A549 (cell line): Measurements from ENCODE around the gene MAPKAPK3. TPM values are rescaled to one million over a fixed set of nuclear protein-coding genes. Genes with fewer than 3 reads are reported as not detected.

Source experiments
- ATAC-seq, 2 experiments: fragments of 200-7000 bp in 1 of 2; fragments of >200 bp in 1 of 2; cut with Nextera tagmentation in 1 of 2; cut with Tn5 transposase in 1 of 2; 3 replicates each; pipeline versions ENCODE4 v1.8.0 to v1.9.1; 2018 to 2020; ENCODE audit warnings: mild to moderate bottlenecking in 1 of 2, moderate library complexity in 1 of 2
- CTCF ChIA-PET: fragments of 300-600 bp; sonication (Branson Sonifier 250); formaldehyde crosslinking; extraction: SDS; loops from one replicate; lab custom pipeline; 2021; ENCODE audit warnings: antibody characterized with exemption, inconsistent platforms; lab: Yijun Ruan, JAX
- POLR2A ChIA-PET: fragments of 350-600 bp; formaldehyde crosslinking; extraction: SDS; loops from one replicate; lab custom pipeline; 2021; ENCODE audit warnings: antibody characterized with exemption, inconsistent platforms; lab: Yijun Ruan, JAX
- DNase-seq, 2 experiments: peaks; one replicate each; pipeline versions ENCODE4 v3.0.0 to v3.0.0-alpha.2; 2011 to 2016; ENCODE audit warnings: low read depth in 1 of 2, low spot score in 1 of 2
- FAIRE-seq: peaks from 2 replicates; lab custom pipeline; 2011; peaks lifted over from hg19 to GRCh38; lab: Jason Lieb, UNC
- H3K27ac ChIP-seq, 2 experiments: fragments of >200 bp; sonication (Bioruptor Twin); formaldehyde crosslinking; 3 replicates each; pipeline ENCODE4 v1.5.1; 2016 to 2017
- H3K4me1 ChIP-seq: fragments of >200 bp; sonication (Bioruptor Twin); formaldehyde crosslinking; 3 replicates; pipeline ENCODE4 v1.6.1; 2016
- H3K4me2 ChIP-seq: fragments of >200 bp; sonication (Bioruptor Twin); formaldehyde crosslinking; 3 replicates; pipeline ENCODE4 v1.6.1; 2016
- H3K4me3 ChIP-seq: fragments of >200 bp; sonication (Bioruptor Twin); formaldehyde crosslinking; 3 replicates; pipeline ENCODE4 v1.5.1; 2016
- H3K9me3 ChIP-seq: fragments of >200 bp; sonication (Bioruptor Twin); formaldehyde crosslinking; 3 replicates; pipeline ENCODE4 v1.6.1; 2016
- CBX8 ChIP-seq: fragments of 200-600 bp; sonication (generic); IDR thresholded peaks from 2 replicates; pipeline ENCODE4 v1.6.1; 2016
- CHD2 ChIP-seq: fragments of 150-350 bp; IDR thresholded peaks from 2 replicates; pipeline ENCODE4 v1.6.1; 2014; ENCODE audit warnings: low read length; ENCODE audit not compliant: partially characterized antibody
- EHMT2 ChIP-seq: fragments of 200-600 bp; sonication (generic); IDR thresholded peaks from 2 replicates; pipeline ENCODE4 v1.6.1; 2016; ENCODE audit warnings: antibody characterized with exemption, low read depth, mild to moderate bottlenecking, moderate library complexity
- ESRRA ChIP-seq: fragments of 150-350 bp; IDR thresholded peaks from 2 replicates; pipeline ENCODE4 v1.6.1; 2014; ENCODE audit warnings: mild to moderate bottlenecking, low read length, borderline replicate concordance
- HOXA7 ChIP-seq: fragments of 250-450 bp; sonication (Bioruptor Pico); IDR thresholded peaks from 2 replicates; pipeline ENCODE4 v1.5.0; 2020; ENCODE audit warnings: mild to moderate bottlenecking, moderate library complexity
- JUNB ChIP-seq: fragments of >200 bp; sonication (Bioruptor Twin); formaldehyde crosslinking; IDR thresholded peaks from 2 replicates; pipeline ENCODE4 v1.6.1; 2016
- PHF8 ChIP-seq: fragments of 200-600 bp; sonication (generic); IDR thresholded peaks from 2 replicates; pipeline ENCODE4 v1.6.1; 2016; ENCODE audit warnings: low read depth, mild to moderate bottlenecking, antibody characterized with exemption, moderate library complexity, borderline replicate concordance
- POLR2A ChIP-seq: IDR thresholded peaks from 2 replicates; pipeline ENCODE4 v1.6.1; 2012; ENCODE audit warnings: mild to moderate bottlenecking, low read length
- RNF2 ChIP-seq: fragments of 200-600 bp; sonication (generic); IDR thresholded peaks from 2 replicates; pipeline ENCODE4 v1.6.1; 2016; ENCODE audit warnings: low read depth, mild to moderate bottlenecking, antibody characterized with exemption, moderate library complexity, borderline replicate concordance
- SREBF2 ChIP-seq: fragments of 450-650 bp; IDR thresholded peaks from 2 replicates; pipeline ENCODE4 v1.6.1; 2014; ENCODE audit warnings: mild to moderate bottlenecking, moderate library complexity
- TFCP2L1 ChIP-seq: fragments of 250-450 bp; sonication (Bioruptor Pico); IDR thresholded peaks from 2 replicates; pipeline ENCODE4 v1.5.0; 2021; ENCODE audit warnings: mild to moderate bottlenecking
- WGBS: methylation state at CpG from one replicate; pipeline ENCODE4 v1.1.6; 2017; ENCODE audit errors: missing lambda C conversion rate; 5-methylcytosine and 5-hydroxymethylcytosine counted together
- polyA plus RNA-seq, 4 experiments: library from polyadenylated mRNA; depleted of rRNA in 3 of 4; stranded (reverse); fragments of >200 nt; fragmentation: RNase III in 1 of 4; extraction: RNeasy Plus Mini Kit Qiagen cat#74134 plus additional on column Dnase treatment in 1 of 4; gene quantifications; 2 replicates in 3 of 4; 3 replicates in 1 of 4; pipeline ENCODE4 v1.2.3, GENCODE V29; 2011 to 2017
- TF ChIP-seq, protein P1 (sequence below): fragments of 250-450 bp; sonication (Bioruptor Pico); IDR thresholded peaks from 2 replicates; pipeline ENCODE4 v1.5.0; 2021; ENCODE audit warnings: mild to moderate bottlenecking, moderate library complexity, borderline replicate concordance
- TF ChIP-seq, protein P2 (sequence below): IDR thresholded peaks from 2 replicates; pipeline ENCODE4 v1.6.1; 2012; ENCODE audit warnings: low read depth, borderline replicate concordance
- TF ChIP-seq, protein P3 (sequence below): IDR thresholded peaks from 2 replicates; pipeline ENCODE4 v1.6.1; 2012
- TF ChIP-seq, protein P4 (sequence below): fragments of >200 bp; sonication (Bioruptor Twin); formaldehyde crosslinking; IDR thresholded peaks from 3 replicates; pipeline ENCODE4 v1.5.1; 2016
- TF ChIP-seq, protein P5 (sequence below): fragments of >200 bp; sonication (Bioruptor Twin); formaldehyde crosslinking; IDR thresholded peaks from 3 replicates; pipeline ENCODE4 v1.6.1; 2016
- TF ChIP-seq, protein P6 (sequence below): IDR thresholded peaks from 2 replicates; pipeline ENCODE4 v1.6.1; 2012
- TF ChIP-seq, protein P7 (sequence below): fragments of 150-350 bp; IDR thresholded peaks from 2 replicates; pipeline ENCODE4 v1.6.1; 2014; ENCODE audit warnings: low read depth, mild to moderate bottlenecking, low read length

The MAPKAPK3 gene
- polyA plus RNA-seq, 2 of the 4 experiments (the other 2 are of a cell fraction), result 14.6 to 16.5 TPM

DNA sequence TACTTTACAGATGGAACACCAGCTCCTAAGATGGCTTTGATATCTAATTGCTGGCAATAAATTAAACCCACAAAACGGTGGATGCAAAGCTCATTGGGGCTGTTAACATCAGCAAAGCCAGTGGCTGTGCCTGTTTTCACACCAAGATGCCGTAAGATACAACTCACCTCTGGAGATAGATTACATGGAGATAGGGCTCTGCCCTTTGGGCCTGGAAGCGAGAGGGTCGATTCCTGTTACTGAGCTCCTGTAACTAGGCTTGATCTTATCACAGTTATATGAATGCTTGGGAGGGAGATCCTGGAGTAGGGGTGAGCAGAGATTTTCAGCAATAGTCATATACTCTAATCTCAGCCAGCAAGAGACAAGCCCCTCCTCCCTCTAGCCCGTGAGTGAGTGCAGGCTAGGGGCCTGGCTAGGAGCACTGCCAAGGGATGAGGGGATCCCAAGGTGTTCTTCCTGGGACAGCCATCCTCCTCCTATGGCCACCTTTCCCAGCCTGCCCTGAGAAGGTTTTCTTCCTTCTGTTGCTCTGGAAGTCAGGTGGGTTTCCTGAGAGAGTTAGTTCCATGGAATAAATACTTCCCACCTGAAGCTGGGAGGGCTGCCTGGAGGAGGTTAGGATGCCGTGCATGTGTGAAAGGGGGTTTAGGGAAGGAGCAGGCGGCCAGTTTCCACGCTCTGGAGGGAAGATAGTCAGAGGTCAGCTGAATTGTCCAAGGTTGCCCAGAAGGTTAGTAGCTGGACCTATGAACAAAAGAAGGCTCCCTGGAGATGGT is 39.7 kb downstream of the MAPKAPK3 start (continued):
- TF ChIP-seq, protein P1, sequence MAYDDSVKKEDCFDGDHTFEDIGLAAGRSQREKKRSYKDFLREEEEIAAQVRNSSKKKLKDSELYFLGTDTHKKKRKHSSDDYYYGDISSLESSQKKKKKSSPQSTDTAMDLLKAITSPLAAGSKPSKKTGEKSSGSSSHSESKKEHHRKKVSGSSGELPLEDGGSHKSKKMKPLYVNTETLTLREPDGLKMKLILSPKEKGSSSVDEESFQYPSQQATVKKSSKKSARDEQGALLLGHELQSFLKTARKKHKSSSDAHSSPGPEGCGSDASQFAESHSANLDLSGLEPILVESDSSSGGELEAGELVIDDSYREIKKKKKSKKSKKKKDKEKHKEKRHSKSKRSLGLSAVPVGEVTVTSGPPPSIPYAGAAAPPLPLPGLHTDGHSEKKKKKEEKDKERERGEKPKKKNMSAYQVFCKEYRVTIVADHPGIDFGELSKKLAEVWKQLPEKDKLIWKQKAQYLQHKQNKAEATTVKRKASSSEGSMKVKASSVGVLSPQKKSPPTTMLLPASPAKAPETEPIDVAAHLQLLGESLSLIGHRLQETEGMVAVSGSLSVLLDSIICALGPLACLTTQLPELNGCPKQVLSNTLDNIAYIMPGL (CRISPR knock-in tag), result no peak
- TF ChIP-seq, all 56 proteins: peak for 0

DNA sequence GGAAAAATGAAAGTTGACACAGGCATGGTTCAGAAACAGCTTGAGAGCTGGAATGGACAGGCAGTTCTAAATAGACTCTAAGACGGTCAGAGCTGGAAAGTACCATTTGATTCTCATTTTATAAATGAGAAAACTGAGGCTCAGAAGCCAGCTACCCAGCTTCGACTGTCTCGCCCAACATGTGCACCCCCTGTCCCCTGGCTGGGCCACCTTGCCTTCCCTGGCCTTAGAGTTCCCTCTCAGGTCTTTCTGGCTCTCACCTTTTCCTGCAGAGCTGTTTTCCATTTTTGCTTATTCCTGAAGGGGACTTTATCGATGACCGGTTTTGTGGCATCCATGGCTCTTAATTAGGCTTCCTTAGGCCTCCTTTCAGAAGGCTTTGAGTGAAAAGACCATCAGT is 40.5 kb downstream of the MAPKAPK3 start:
- TF ChIP-seq, protein P2, sequence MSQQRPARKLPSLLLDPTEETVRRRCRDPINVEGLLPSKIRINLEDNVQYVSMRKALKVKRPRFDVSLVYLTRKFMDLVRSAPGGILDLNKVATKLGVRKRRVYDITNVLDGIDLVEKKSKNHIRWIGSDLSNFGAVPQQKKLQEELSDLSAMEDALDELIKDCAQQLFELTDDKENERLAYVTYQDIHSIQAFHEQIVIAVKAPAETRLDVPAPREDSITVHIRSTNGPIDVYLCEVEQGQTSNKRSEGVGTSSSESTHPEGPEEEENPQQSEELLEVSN, result no peak
- TF ChIP-seq CHD2 (no peak), ESRRA (no peak), CBX8 (no peak), POLR2A (no peak), HOXA7 (CRISPR knock-in tag) (no peak), EHMT2 (no peak), RNF2 (no peak), SREBF2 (no peak), JUNB (no peak), TFCP2L1 (CRISPR knock-in tag) (no peak), PHF8 (no peak)
- TF ChIP-seq, protein P3, sequence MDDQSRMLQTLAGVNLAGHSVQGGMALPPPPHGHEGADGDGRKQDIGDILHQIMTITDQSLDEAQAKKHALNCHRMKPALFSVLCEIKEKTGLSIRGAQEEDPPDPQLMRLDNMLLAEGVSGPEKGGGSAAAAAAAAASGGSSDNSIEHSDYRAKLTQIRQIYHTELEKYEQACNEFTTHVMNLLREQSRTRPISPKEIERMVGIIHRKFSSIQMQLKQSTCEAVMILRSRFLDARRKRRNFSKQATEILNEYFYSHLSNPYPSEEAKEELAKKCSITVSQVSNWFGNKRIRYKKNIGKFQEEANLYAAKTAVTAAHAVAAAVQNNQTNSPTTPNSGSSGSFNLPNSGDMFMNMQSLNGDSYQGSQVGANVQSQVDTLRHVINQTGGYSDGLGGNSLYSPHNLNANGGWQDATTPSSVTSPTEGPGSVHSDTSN, result no peak
- TF ChIP-seq, protein P4, sequence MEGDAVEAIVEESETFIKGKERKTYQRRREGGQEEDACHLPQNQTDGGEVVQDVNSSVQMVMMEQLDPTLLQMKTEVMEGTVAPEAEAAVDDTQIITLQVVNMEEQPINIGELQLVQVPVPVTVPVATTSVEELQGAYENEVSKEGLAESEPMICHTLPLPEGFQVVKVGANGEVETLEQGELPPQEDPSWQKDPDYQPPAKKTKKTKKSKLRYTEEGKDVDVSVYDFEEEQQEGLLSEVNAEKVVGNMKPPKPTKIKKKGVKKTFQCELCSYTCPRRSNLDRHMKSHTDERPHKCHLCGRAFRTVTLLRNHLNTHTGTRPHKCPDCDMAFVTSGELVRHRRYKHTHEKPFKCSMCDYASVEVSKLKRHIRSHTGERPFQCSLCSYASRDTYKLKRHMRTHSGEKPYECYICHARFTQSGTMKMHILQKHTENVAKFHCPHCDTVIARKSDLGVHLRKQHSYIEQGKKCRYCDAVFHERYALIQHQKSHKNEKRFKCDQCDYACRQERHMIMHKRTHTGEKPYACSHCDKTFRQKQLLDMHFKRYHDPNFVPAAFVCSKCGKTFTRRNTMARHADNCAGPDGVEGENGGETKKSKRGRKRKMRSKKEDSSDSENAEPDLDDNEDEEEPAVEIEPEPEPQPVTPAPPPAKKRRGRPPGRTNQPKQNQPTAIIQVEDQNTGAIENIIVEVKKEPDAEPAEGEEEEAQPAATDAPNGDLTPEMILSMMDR, result no peak
- TF ChIP-seq, protein P5, sequence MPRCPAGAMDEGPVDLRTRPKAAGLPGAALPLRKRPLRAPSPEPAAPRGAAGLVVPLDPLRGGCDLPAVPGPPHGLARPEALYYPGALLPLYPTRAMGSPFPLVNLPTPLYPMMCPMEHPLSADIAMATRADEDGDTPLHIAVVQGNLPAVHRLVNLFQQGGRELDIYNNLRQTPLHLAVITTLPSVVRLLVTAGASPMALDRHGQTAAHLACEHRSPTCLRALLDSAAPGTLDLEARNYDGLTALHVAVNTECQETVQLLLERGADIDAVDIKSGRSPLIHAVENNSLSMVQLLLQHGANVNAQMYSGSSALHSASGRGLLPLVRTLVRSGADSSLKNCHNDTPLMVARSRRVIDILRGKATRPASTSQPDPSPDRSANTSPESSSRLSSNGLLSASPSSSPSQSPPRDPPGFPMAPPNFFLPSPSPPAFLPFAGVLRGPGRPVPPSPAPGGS, result no peak
- TF ChIP-seq, protein P6, sequence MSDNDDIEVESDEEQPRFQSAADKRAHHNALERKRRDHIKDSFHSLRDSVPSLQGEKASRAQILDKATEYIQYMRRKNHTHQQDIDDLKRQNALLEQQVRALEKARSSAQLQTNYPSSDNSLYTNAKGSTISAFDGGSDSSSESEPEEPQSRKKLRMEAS, result no peak
- TF ChIP-seq, protein P1 (CRISPR knock-in tag), result no peak
- TF ChIP-seq, protein P7, sequence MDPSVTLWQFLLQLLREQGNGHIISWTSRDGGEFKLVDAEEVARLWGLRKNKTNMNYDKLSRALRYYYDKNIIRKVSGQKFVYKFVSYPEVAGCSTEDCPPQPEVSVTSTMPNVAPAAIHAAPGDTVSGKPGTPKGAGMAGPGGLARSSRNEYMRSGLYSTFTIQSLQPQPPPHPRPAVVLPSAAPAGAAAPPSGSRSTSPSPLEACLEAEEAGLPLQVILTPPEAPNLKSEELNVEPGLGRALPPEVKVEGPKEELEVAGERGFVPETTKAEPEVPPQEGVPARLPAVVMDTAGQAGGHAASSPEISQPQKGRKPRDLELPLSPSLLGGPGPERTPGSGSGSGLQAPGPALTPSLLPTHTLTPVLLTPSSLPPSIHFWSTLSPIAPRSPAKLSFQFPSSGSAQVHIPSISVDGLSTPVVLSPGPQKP, result no peak
- TF ChIP-seq, all 56 proteins: peak for 0

More for the DNA sequence above, 40.5 kb downstream of the MAPKAPK3 start:
- DNase-seq (no peak), FAIRE-seq (no peak), ATAC-seq (no peak)
- ChIA-PET CTCF (interaction anchor here (0.6 to 1.1 kb wide), 3 partner anchors 16 to 43 kb away, joined by 3 to 5 read pairs (median 3); no protein-coding TSS in a partner anchor), POLR2A (no interaction called here)
- Histone ChIP-seq H3K27ac (no peak overlapping the region), H3K4me3 (no peak overlapping the region), H3K9me3 (no peaks in the 10 kb centered on the region), H3K4me2 (no peak overlapping the region), H3K4me1 (no peaks in the 10 kb centered on the region)
- WGBS, result 92% methylated on average over 5 of the region's 5 CpGs
